Sigmoid colon (tissue), 7 donors: ENCODE data around the gene NBEAL2. TPM values are rescaled to one million over a fixed set of nuclear protein-coding genes. Genes with fewer than 3 reads are reported as not detected.

Experiments used
- DNase-seq: peaks from one replicate; pipeline ENCODE4 v3.0.0-alpha.2; 2019
- H3K27ac ChIP-seq, 4 donors: fragments of 200-600 bp; sonication (generic); one replicate each; pipeline ENCODE4 v1.5.1; 2016 to 2019; ENCODE audit warnings: mild to moderate bottlenecking in 1 of 4
- H3K27me3 ChIP-seq, 3 donors: fragments of 200-600 bp; sonication (generic); one replicate each; pipeline ENCODE4 v1.5.1; 2019; ENCODE audit warnings: mild to moderate bottlenecking in 1 of 3
- H3K36me3 ChIP-seq, 4 donors: fragments of 200-600 bp; sonication (generic); one replicate each; pipeline ENCODE4 v1.5.1; 2016 to 2019
- H3K4me1 ChIP-seq, 4 donors: fragments of 200-600 bp; sonication (generic); one replicate each; pipeline ENCODE4 v1.5.1; 2017 to 2019
- H3K4me3 ChIP-seq, 4 donors: fragments of 200-600 bp; sonication (generic); one replicate each; pipeline ENCODE4 v1.5.1; 2017 to 2019; ENCODE audit warnings: mild to moderate bottlenecking in 2 of 4, moderate library complexity in 1 of 4
- H3K9me3 ChIP-seq, 4 donors: fragments of 200-600 bp in 3 of 4; sonication (generic) in 3 of 4; one replicate each; pipeline versions ENCODE4 v1.5.1 to v1.6.1; 2013 to 2019
- EP300 ChIP-seq, 4 donors: sonication (generic); formaldehyde crosslinking; IDR thresholded peaks; one replicate each; pipeline ENCODE4 v1.6.1; 2017; ENCODE audit warnings: antibody characterized with exemption in 4 of 4
- POLR2A ChIP-seq, 2 donors: fragments of 450-650 bp; IDR thresholded peaks; one replicate each; pipeline ENCODE4 v1.6.1; 2016; ENCODE audit warnings: antibody characterized with exemption in 2 of 2, mild to moderate bottlenecking in 2 of 2, moderate library complexity in 2 of 2
- POLR2AphosphoS5 ChIP-seq, 4 donors: sonication (generic); formaldehyde crosslinking; IDR thresholded peaks; one replicate each; pipeline ENCODE4 v1.6.1; 2017; ENCODE audit warnings: antibody characterized with exemption in 4 of 4
- WGBS, 2 donors: extraction: QIAGEN DNeasy Blood & Tissue Kit; methylation state at CpG; one replicate each; pipeline ENCODE4 v1.1.7; 2013; 5-methylcytosine and 5-hydroxymethylcytosine counted together
- intact Hi-C: fragments of 100-400 bp; cut with DNase I; formaldehyde crosslinking; loops from one replicate; pipeline ENCODE4 v1.15.1; 2023
- polyA plus RNA-seq, 3 donors: library from polyadenylated mRNA; stranded (reverse); fragments of 200-250 nt; gene quantifications; one replicate each; pipeline ENCODE4 v1.2.3, GENCODE V29; 2013
- total RNA-seq, 4 donors: library from RNA; depleted of rRNA; stranded (reverse); fragments of >200 nt; gene quantifications; one replicate each; pipeline ENCODE4 v1.1.0, GENCODE V29; 2016
- TF ChIP-seq, protein P1 (sequence below), 4 experiments: fragments of 450-650 bp in 3 of 4; fragments of 200-600 bp in 1 of 4; IDR thresholded peaks; one replicate each; pipeline ENCODE4 v1.5.1; 2016 to 2019; ENCODE audit warnings: antibody characterized with exemption in 4 of 4, mild to moderate bottlenecking in 3 of 4, moderate library complexity in 2 of 4
- donor health status: healthy with polysubstance abuse.
- donor health status: Bipolar disorder and iron deficiency.
- donor health status: healthy.

The NBEAL2 gene
- total and polyA plus RNA-seq, 7 donors = 7.8 to 88.0 (median 12.5) TPM

DNA sequence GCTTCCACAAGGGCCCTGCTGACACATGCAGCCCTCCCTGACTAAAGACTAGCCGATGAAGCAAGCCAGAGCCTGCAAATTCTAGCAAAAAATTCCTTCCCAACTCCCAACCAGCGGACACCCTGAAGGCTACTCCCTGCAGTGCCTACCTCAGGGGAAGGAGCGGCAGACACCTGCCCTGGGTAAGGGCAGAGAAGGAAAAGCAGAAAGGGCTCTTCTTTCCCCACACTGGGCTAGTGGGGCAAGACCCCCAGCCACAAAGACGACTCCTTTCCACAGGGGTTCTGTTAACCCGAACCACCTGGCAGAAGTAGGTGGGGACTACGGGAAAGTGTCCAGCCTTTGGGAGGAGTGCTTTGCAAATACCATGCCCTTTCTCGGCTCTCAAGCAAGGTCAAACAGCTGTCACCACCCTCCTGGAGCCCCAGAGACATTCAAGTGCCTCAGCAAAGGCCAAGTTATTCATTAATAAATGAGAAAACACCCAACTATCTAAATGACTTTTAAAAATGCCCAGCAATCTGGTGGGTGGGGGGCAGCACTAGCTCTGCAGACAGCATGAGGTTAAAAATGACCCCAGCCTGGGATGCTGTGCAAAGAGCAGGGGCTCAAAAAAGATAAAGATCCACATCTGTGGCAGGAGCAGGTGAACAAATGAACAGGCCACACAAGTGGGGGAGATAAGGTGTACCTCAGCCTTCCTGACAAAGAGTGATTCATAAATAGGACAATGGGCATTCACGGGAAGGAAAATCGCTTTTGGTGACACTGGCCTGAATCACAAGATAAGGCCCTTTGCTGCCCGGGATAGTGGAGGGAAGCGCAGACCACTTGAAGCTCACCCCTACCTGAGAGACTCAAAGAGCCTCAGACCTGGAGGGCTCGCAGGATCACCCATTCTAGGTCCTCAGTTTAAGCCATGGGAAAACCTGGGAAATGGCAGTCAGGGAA, 36.0 kb upstream of the NBEAL2 start:
- Histone ChIP-seq H3K9me3 (no peaks in the 10 kb centered on the region), H3K4me3 (no peak overlapping the region), H3K36me3 (peaks cover 0 to 20% (median 11%) of the 10 kb centered on the region in 4 donors), H3K27me3 (no peaks in the 10 kb centered on the region), H3K4me1 (peaks cover 0 to 65% (median 59%) of the 10 kb centered on the region in 4 donors), H3K27ac (peak overlapping the region; percentile 24 to 36 (median 34))
- no peak for TF ChIP-seq EP300 (IDR thresholded peaks at IDR 0.05)
- no peak for TF ChIP-seq POLR2AphosphoS5 (IDR thresholded peaks at IDR 0.05)
- TF ChIP-seq, protein P1, sequence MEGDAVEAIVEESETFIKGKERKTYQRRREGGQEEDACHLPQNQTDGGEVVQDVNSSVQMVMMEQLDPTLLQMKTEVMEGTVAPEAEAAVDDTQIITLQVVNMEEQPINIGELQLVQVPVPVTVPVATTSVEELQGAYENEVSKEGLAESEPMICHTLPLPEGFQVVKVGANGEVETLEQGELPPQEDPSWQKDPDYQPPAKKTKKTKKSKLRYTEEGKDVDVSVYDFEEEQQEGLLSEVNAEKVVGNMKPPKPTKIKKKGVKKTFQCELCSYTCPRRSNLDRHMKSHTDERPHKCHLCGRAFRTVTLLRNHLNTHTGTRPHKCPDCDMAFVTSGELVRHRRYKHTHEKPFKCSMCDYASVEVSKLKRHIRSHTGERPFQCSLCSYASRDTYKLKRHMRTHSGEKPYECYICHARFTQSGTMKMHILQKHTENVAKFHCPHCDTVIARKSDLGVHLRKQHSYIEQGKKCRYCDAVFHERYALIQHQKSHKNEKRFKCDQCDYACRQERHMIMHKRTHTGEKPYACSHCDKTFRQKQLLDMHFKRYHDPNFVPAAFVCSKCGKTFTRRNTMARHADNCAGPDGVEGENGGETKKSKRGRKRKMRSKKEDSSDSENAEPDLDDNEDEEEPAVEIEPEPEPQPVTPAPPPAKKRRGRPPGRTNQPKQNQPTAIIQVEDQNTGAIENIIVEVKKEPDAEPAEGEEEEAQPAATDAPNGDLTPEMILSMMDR (IDR thresholded peaks at IDR 0.05) = no peak
- no peak for TF ChIP-seq POLR2A (IDR thresholded peaks at IDR 0.05)
- DNase-seq = no peak
- 22 to 70% methylated on average over 12 of the region's 12 CpGs for WGBS, 2 donors
- intact Hi-C loops = no loop called here

DNA sequence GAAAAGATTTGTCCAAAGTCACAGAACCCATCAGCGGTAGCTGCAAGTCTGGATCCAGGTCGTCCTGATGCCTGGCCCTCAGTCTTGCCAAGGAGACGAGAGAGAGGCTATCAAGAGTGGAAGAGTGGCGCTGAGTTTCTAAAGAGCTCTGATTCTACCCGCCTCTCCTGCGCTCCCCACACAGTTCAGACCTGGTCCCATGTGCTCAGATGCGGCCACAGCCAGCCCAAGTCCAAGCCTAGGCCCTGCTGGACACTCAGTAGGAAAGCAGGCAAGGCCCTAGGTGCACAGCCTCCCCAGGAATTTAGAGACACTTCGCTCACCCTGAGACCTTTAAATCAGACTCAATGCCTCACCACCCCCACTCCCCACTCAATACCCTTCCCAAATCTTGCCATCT, 35.3 kb upstream of the NBEAL2 start:
- Histone ChIP-seq H3K27ac (peak overlapping the region in 1 of 4 donors; percentile 34), H3K4me1 (peaks cover 0 to 65% (median 59%) of the 10 kb centered on the region in 4 donors), H3K9me3 (no peaks in the 10 kb centered on the region), H3K36me3 (peaks cover 0 to 20% (median 11%) of the 10 kb centered on the region in 4 donors), H3K4me3 (no peak overlapping the region), H3K27me3 (no peaks in the 10 kb centered on the region)
- DNase-seq = no peak
- TF ChIP-seq, protein P1 (IDR thresholded peaks at IDR 0.05) = no peak
- no peak for TF ChIP-seq EP300 (IDR thresholded peaks at IDR 0.05)
- TF ChIP-seq POLR2AphosphoS5 (IDR thresholded peaks at IDR 0.05) = no peak
- TF ChIP-seq POLR2A (IDR thresholded peaks at IDR 0.05) = no peak
- intact Hi-C loops = no loop called here
- WGBS, 2 donors = 79 to 93% methylated on average over 8 of the region's 8 CpGs

DNA sequence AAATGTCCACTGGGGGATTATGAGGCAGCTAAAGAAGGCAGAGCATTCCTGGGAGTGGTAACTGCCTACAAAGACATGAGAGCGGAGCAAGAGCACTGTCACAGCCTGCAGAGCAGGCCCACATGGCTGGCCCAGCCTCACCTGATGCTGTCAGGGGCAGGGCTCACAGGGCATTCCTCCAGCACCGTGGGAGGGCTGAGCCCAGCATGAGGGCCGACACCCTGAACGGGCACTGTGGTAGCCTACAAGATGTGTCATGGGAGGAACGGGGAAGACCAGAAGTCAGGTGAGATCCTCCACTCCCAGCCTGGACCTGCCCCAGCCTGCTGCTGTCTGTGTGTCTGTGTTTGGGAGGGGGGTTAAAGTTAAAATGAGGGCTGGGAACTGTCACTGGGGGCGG, 33.0 kb upstream of the NBEAL2 start:
- whole genome bisulfite sequencing, 2 donors = 33 to 80% methylated on average over 6 of the region's 6 CpGs
- peaks cover 0 to 4% (median 2%) of the 10 kb centered on the region in 4 donors for H3K36me3 ChIP-seq
- peaks cover 0 to 79% (median 68%) of the 10 kb centered on the region in 4 donors for H3K4me1 ChIP-seq
- H3K9me3 ChIP-seq = no peaks in the 10 kb centered on the region
- DNase-seq = no peak
- intact Hi-C loops = no loop called here
- no peaks in the 10 kb centered on the region for H3K27me3 ChIP-seq
- TF ChIP-seq POLR2AphosphoS5 (IDR thresholded peaks at IDR 0.05) (no peak), EP300 (IDR thresholded peaks at IDR 0.05) (no peak), POLR2A (IDR thresholded peaks at IDR 0.05) (no peak)
- TF ChIP-seq, protein P1 (IDR thresholded peaks at IDR 0.05) = no peak
- no peak overlapping the region for H3K4me3 ChIP-seq
- H3K27ac ChIP-seq = no peak overlapping the region

DNA sequence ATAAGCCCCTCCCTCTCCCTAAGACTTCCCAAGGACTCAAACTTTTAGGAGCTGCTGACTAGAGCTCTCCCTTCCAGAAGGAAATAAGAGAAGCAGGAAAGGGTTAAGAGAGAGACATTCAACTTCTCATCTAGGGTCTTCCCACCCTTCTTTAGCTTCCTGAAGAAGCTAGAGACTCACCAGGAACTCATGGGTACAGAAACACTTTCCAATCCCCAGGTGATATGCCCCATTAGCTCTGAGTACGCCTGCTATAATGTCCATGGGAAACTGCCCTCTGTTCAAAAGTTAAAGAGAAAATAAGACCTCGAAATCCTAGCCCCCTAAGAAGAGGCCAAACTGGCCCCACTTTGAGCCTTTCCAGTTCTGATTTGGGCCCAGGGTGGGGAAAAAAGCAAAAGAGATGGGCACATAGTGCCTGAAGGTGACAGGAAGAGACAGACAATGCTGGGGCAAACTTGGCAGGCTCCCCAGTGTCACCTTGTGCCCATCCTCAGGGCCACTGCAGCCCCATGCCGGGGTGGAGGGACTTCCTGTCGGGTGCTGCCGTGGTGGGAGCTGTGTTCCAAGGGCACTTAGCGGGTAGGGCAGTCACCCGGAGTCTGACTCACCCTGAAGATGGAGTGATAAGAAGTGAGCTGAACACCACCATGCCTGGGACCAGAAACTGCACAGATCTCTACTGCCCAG, 32.5 kb upstream of the NBEAL2 start:
- Histone ChIP-seq H3K9me3 (no peaks in the 10 kb centered on the region), H3K27ac (peak overlapping the region in 2 of 4 donors; percentile 1 to 49), H3K27me3 (no peaks in the 10 kb centered on the region), H3K4me3 (no peak overlapping the region), H3K36me3 (peaks cover 0 to 4% (median 2%) of the 10 kb centered on the region in 4 donors), H3K4me1 (peaks cover 0 to 79% (median 69%) of the 10 kb centered on the region in 4 donors)
- no peak for DNase-seq
- 23 to 39% methylated on average over 7 of the region's 7 CpGs for WGBS, 2 donors
- TF ChIP-seq POLR2A (IDR thresholded peaks at IDR 0.05) (no peak), POLR2AphosphoS5 (IDR thresholded peaks at IDR 0.05) (no peak), EP300 (IDR thresholded peaks at IDR 0.05) (no peak)
- TF ChIP-seq, protein P1 (IDR thresholded peaks at IDR 0.05) = no peak
- intact Hi-C loops = no loop called here
